Measurements from ENCODE around the gene ELP4.

Gene ELP4

DNA sequence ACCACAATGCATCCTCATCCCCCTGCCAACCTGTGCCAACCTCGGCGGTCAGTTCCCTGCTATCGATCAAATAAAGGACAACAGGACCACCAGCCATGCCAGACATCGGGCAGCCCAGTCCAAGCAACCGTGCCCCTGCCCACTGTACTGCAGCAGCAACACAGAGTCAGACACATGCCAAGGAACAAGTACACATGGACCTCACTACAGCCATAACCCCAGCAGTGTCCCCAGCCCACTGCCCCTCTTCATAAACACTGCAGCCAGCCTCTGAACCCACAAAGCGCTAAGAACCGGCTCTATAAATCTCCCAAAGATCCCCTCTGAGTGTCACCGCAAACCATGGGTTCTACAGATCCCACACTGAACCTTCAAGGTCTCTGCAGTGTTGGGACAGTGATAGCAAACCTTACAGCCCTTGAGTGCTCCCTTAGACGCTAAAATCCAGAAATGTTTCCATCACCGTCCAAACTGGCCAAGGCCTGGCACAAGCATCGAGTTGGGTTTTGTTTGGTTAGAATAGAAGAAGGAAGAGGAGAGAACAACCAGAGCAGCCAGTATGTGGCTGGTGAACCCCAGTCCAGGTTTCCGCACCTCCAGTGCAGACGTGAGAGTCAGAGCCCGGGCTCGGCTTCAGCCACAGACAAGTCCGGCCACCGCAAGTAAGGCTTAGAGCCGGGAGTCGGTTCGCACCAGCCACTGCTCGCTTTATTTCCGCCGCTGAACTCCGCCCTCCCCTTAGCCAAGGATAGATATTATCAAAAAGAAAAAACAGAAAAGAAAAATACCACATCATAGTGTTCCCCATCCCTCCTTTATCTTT lies 293.6 kb downstream of the ELP4 start:
- DNase-seq = no peak

- DNase-seq = no peak
Measured at GRCh38 chr11:31803813-31804311, 294.3 kb downstream of the ELP4 start.

- DNase-seq = no peak
Measured at GRCh38 chr11:31804312-31805036, 294.9 kb downstream of the ELP4 start.

- no peak for DNase-seq
Measured at GRCh38 chr11:31805037-31805628, 295.6 kb downstream of the ELP4 start.

DNA sequence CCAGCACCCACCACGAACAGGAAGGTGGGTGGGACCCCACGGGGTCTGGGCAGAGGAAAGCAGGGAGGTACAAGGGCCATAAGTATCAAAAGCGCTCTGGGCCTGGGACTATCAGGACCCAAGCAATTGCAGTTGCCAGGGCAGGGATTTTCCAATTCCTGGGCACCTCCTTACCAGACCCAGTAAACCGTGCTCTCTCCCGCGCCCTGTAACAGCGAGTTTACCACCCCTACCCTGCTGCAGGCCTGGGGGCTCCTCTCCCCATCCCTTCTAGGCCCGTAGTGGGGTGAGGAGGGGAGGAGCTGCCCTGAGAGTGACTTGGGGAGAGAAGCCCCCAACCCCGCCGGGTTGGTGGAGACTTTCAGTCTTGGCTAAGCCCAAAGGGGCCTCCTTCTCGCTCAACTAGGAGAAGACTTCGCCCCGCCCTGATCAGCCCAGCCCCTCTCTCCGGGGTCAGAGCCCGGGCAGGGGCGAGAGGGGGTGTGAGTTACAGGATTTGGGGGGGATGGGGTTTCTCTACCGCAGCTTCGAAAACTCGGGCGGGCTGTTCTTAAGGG lies 296.1 kb downstream of the ELP4 start:
- no peak for DNase-seq

DNA sequence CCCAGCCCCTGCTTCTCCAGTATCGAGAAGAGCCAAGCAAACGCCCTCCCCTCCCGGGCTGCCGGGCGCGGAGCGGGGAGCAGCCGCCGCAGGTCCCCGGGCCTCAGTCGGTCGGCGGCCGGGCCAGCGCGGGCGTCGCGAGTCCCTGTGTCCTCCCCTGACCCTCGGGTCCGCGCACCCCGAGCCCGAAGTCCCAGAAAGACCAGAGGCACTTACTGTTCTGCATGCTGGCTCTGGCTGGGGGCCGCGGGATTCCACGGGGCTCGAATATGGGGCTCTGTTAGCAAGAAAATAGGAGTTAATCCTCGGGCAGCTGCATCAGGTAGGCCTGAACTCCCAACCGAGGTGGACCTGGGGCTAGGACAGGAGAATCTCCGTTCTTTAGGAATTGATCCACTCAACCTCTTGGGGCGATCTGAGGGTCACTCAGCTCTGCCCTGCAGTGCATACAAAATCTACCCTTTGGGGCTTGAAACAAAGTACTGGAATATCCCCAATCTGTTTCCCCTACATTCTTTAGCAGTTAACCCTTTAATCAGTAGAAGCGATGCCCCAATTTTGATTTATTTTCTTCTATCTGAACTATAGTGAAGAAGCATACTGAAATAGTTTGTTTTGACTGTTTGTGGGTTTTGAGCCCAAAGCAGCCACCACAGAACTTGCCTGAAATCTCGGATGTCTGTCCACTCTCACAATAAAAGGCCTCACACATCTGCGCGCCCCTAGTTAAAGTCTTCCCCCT lies 296.8 kb downstream of the ELP4 start:
- no peak for DNase-seq

- no peak for DNase-seq
Measured at GRCh38 chr11:31806928-31807798, 297.6 kb downstream of the ELP4 start.

DNA sequence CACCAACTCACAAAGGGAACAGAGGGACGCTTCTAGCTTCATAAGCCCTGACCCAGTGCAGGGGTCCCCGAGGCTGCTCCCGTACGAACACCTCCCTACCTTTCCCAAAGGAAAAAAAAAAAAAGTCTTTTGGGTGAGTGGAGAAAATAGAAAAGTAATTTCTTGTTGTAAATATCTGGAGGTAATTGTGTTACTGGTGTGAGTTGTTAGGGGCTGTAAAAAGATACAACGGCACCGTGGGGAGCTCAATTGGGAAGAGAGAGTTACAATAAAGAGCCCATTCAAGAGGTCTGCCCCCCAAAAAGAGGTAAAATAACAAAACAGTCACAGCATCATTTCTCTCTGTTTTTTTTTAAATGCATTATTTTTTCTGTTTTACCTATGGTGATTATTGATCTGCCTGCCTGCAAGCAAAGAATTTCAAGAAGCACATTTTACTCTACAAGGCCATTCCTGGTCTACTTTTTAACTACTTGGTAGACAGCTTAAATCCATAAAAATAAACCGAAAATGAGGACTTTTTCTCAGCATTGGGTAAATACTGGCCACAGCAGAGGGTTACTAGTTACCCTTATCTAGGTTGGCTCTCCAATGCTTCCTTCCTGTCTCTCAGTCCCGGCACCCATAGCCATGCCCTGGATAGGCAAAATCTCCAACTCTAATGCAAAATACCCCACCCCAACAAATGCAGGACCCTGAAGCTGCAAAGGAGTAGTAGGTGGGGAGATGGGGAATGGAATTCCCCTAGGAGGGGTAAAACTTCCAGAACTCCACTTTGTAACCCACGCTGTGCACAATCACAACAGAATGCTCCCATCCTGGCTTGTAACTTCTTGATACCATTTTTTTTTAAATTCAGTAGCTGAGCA lies 298.5 kb downstream of the ELP4 start:
- DNase-seq = no peak

GRCh38 chr11:31808721-31809540 lies 299.4 kb downstream of the ELP4 start:
- no peak for DNase-seq

DNA sequence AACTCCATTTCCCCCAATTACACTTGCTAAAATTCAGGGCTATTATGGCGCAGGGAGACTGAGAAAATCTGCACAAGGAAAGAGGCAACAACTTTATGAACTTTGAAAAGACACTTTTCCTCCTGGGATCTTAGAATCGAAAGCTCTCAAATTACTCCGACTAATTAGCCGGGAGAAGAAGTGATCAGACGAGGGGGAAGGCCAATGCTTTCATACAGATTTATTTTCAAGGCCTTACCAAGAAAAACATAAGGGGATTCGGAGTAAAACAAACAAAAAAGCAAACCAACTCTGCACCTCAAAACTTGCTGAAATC lies 299.9 kb downstream of the ELP4 start:
- no peak for DNase-seq

DNA sequence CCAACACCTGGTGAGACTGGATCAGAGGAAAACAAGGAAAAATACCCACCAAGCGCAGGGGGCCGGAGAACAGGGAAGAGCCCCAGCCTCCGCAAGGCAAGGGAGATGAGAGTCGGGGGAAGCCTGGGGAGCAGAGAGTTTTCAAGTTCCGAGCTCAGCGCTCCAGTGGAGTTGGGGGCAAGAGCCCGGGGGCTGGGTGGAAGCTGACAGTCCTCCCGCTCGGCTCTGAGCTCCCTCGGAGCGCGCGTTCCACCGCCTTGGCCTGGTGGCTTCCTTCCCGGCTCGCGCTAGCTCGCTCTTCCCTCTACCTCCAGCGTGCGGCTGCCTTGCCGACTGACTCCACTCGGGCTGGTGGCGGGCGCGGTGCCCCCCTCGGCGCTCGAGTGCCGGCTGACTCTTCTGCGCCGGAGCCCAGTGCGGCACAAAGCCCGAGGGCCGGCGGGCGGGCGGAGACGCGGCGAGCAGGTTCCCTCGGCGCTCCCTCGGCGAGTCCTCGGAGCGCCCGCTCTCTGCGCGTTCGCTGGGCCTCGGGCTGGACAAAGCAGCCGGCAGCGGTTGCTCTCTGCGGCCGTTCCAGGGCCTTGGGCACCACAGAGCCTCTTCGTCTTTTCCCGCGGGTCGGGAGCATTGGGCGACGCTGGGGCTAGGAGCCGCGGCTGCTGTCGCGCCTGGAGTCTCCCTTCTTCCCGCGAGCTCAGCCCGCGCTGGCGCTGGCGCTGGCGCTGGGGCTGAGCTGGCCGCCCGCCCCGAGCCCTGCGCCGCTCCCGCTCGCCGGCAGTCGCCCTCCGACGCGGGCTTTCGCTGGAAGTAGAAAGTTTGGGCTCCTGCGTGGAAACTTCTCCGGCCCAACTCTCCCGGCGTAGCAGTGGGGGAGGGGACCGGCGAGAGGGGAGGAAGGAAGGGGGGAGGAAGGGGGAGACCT lies 300.6 kb downstream of the ELP4 start:
- no peak for DNase-seq

DNA sequence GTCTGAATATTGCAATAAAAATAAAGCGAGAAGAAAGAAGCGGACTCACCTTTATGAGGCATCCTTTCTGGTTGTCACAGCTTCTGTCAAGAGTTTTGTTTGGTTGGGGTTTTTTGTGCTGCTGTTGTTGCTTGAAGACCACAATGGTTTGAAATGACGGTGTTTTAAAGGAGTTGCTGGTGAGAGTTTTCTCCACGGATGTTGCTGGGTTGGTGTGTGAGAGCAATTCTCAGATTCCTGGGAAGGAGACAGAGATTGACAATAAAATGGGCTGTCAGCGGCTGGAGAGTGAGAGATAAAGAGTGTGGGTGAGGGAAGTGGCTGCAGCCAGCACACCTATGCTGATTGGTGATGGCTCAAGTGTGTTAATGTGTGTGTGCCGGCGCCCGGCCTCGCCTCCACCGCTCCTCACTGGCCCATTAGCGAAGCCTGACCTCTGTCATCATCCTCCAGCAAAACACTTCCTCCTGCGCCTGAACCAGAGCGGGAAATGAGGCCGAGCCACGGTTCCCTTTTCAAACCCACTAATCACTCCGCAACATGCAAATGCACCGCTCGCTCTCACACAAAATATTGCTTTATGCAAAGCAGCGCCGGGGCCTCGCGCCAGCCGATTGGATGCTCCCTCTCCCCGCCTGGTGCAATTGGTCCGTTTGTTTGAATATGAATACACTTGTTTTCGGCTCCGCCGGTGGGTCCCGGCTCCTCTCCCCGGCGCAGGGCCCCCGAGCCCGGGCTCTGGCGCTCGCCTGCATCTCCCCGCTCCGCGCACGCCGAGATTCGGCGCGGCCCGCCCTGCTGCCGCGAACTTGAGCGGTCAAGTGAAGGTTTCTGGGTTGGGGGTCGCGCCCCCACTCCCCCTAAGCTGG lies 301.4 kb downstream of the ELP4 start, which contains the start of gene PAX6:
PAX6 (minus strand) TSS at position 544 of the 869 bp plus-strand sequence. CDS start 4,911 bp downstream, outside the sequence.
- DNase-seq = no peak

DNA sequence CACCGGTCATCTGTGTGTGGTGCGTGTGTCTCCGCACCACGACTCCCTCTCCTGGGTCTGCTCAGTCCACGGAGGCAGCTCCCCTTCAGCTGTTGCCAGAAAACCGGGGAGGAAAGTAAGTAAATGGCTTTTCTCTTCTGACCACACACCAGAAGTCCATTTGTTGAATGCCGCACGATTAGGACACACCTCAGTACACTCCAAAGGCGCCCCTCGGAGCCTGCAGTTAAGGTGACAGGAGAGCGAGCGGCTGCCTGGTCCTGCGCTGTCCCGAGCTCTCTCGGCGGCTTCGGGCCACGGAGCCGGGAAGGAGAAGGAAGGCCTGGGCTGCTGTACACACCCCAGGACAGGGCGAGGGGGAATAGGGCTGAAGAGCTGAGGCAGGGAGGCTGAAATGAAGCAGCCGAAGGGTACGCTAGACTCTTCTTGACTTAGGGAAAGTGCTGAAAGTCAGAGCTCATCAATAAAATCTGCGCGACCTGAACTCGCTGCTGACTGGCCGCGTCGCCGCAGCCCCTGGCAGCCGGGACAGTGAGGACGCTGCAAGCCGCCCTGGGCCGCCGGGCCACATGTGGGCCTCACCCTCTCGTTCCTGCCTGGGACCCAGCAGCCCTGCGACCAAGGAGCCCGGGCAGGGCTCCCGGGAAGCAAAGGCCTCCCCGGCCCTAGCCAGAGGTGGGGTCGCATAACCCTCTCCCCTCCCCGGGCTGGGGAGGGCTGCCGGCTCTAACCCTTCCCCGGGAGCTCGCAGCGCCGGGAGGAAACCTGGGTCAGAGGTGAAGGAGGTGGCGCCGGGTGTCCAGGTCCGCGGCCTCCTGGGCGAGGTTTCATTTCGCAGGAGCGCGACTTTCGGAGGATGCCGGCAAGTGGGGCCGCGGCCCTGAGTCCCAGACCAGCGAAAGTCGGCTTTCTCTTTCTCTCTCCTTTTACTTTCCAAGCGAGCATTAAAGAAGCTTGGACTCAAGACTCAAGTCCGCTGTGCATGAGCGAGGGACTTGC lies 303.1 kb downstream of the ELP4 start:
- DNase-seq = no peak

GRCh38 chr11:31813391-31814175 lies 304.0 kb downstream of the ELP4 start:
- no peak for DNase-seq

- no peak for DNase-seq
Measured at GRCh38 chr11:31814176-31814868, 304.8 kb downstream of the ELP4 start.
